Left ventricle myocardium superior (tissue), 1 donor: ENCODE results near the gene SLC27A5. TPM values are rescaled to one million over a fixed set of nuclear protein-coding genes. Genes with fewer than 3 reads are reported as not detected.
A peak's percentile ranks its signal among the peaks of the same experiment; 100 is the strongest.
"Not testable (repeated sequence)": the region's sequence is repeated elsewhere in the genome, so short reads cannot be mapped to it uniquely, and the experiment has no call there.

ENCODE experiments used
- ATAC-seq: fragments of 200-7000 bp; cut with Tn5 transposase; one replicate; pipeline ENCODE4 v1.9.1; 2020; ENCODE audit warnings: mild to moderate bottlenecking, moderate library complexity
- DNase-seq: peaks from one replicate; pipeline ENCODE4 v3.0.0-alpha.2; 2020
- intact Hi-C: fragments of 100-400 bp; cut with micrococcal nuclease; formaldehyde crosslinking; loops from one replicate; pipeline ENCODE4 v1.11.0; 2022
- total RNA-seq: library from RNA; stranded (reverse); fragmentation: NEBNext Ultra II Directional; extraction: Animal tissue kit (Norgen Biotek cat#: 25700); gene quantifications from one replicate; pipeline ENCODE4 v1.2.1, GENCODE V29; 2021
- donor health status: DM: no; HTN: yes; CAD: no; lungs with severe emphysema.

Gene SLC27A5
- total RNA-seq, 1 donor from 2014 or later: 4.3 TPM

DNA sequence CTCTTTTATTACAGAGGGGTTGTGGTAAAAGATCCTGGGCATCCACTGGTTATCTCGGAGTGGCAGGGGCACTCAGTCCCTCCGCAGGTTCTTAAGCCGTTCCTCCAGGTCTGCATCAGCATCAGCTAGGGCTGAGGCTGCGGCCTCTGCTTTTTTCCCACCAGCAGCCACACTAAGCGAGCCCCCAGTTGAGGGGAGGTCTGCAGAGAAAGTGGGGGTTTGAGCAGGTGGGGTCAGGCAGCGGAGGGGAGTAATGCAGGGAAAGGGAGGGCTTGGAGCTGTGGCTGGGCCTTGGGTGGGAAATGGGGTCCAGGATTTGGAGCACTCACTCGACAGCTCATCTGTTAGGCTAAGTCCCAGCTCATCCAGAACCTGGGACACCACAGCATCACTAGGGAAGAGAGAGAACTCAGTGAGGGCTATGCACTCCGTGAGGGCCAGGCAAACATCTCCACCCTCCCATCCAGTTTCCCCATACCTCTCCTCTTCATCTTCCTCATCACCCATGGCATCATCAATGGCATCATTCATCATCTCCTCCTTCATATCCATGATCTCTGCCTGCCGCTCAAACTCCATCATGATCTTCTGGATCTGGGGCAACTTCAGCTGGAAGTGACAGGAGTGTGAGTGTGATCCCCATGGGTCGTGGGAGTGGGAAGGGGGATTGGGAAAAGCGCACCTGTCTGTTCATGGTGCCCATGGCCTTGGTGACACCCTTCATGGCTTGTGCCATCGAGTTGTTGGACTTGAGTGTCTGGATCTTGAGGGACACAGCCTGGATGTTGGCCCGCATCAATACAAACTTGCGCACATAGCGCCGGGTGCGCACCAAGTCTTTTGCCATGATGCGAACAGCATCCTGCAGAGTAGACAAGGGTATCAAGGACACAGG, 40.0 kb upstream of the SLC27A5 start:
- intact Hi-C loops: no loop called here
- DNase-seq (no peak), ATAC-seq (no peak)

DNA sequence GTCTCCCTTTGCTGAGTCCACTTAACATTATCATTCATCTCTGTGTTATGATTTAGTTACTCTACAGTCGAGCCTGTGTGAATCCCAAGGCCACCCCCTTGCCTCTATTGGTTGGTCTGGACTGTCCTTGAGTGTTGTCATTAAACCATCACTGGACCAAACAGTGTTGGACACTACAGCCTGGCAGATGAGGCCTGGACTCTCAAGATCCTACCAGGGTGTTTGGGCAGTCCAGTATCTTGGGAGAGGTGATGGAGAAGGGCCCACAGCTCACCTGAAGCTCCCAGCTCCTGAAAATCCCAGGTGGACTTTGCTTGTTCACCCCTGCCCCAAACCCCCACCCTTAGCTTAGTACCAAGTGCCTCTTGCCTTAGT, 39.3 kb upstream of the SLC27A5 start:
- no peak for ATAC-seq
- intact Hi-C loops: no loop called here
- no peak for DNase-seq

DNA sequence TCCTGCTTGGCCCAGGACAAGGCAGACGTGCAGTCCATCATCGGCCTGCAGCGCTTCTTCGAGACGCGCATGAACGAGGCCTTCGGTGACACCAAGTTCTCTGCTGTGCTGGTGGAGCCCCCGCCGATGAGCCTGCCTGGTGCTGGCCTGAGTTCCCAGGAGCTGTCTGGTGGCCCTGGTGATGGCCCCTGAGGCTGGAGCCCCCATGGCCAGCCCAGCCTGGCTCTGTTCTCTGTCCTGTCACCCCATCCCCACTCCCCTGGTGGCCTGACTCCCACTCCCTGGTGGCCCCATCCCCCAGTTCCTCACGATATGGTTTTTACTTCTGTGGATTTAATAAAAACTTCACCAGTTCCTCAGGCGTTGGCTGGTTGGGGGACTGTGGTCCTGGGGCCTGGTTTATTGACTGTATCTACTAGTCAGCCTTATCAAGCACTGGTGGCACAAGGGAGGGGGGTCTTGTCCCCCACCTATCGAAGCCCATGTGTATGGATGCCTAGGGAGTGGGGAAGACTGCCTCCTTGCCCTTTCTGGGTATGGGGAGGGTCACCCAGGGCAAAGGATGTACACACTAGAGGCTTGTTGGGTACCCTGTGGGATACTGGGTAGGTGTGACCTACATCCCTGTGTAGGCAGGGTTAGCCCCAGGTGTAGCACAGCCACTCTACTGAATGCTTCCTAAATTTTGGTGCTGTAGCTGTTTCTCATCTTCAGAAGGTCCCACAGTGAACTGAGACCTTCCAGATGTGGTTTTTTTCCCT, 38.8 kb upstream of the SLC27A5 start:
- DNase-seq (no peak), ATAC-seq (no peak)
- intact Hi-C loops: no loop called here

- intact Hi-C loops: no loop called here
- ATAC-seq: no peak
- DNase-seq: no peak
Observed at GRCh38 chr19:58549664-58550361, 38.0 kb upstream of the SLC27A5 start.

GRCh38 chr19:58548859-58549663, 37.3 kb upstream of the SLC27A5 start:
- ATAC-seq (no peak), DNase-seq (no peak)
- intact Hi-C loops: no loop called here

DNA sequence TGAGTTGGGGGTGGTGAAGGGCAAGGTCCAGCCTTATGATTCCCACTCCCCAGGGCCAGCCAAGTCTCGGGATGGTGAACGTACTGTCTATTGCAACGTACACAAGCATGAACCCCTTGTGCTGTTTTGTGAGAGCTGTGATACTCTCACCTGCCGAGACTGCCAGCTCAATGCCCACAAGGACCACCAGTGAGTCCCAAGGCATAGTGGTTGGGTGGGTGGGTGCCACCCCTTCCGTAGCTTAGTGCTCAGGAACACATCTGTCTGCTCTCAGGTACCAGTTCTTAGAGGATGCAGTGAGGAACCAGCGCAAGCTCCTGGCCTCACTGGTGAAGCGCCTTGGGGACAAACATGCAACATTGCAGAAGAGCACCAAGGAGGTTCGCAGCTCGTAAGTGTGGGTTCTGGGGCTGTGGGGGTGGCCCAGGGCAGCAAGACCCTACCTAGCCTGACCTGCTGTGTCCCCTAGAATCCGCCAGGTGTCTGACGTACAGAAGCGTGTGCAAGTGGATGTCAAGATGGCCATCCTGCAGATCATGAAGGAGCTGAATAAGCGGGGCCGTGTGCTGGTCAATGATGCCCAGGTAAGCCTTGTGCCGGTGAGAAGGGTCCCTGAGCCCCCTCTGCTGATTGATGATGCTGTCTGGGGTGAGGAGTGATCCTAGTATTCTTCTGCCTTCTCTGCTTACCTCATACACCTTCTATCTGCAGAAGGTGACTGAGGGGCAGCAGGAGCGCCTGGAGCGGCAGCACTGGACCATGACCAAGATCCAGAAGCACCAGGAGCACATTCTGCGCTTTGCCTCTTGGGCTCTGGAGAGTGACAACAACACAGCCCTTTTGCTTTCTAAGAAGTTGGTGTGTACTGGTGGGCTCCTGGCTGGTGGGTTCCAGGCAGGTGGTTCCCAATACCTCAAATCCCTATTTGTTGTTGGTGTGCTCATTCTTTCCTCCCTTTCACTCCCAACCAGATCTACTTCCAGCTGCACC, 35.8 kb upstream of the SLC27A5 start:
- ATAC-seq: no peak
- intact Hi-C loops: no loop called here
- no peak for DNase-seq

GRCh38 chr19:58546019-58546530, 34.3 kb upstream of the SLC27A5 start:
- DNase-seq (no peak), ATAC-seq (no peak)
- intact Hi-C loops: no loop called here

GRCh38 chr19:58545286-58546018, 33.7 kb upstream of the SLC27A5 start:
- ATAC-seq: no peak
- no peak for DNase-seq
- intact Hi-C loops: no loop called here

DNA sequence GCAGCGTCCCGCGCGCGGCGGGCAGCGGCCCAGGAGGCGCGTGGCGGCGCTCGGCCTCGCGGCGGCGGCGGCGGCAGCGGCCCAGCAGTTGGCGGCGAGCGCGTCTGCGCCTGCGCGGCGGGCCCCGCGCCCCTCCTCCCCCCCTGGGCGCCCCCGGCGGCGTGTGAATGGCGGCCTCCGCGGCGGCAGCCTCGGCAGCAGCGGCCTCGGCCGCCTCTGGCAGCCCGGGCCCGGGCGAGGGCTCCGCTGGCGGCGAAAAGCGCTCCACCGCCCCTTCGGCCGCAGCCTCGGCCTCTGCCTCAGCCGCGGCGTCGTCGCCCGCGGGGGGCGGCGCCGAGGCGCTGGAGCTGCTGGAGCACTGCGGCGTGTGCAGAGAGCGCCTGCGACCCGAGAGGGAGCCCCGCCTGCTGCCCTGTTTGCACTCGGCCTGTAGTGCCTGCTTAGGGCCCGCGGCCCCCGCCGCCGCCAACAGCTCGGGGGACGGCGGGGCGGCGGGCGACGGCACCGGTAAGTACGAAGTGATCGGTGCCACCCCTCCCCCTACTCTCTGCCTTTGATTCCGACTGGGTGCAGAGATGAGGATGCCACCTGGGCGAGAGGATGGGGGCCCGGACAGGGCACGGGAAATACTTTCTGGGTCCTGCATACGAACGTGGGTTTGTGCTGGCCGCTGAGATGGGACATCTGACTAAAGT, 32.9 kb upstream of the SLC27A5 start:
- DNase-seq: no peak
- ATAC-seq: peak; percentile 17
- intact Hi-C loops: no loop called here

DNA sequence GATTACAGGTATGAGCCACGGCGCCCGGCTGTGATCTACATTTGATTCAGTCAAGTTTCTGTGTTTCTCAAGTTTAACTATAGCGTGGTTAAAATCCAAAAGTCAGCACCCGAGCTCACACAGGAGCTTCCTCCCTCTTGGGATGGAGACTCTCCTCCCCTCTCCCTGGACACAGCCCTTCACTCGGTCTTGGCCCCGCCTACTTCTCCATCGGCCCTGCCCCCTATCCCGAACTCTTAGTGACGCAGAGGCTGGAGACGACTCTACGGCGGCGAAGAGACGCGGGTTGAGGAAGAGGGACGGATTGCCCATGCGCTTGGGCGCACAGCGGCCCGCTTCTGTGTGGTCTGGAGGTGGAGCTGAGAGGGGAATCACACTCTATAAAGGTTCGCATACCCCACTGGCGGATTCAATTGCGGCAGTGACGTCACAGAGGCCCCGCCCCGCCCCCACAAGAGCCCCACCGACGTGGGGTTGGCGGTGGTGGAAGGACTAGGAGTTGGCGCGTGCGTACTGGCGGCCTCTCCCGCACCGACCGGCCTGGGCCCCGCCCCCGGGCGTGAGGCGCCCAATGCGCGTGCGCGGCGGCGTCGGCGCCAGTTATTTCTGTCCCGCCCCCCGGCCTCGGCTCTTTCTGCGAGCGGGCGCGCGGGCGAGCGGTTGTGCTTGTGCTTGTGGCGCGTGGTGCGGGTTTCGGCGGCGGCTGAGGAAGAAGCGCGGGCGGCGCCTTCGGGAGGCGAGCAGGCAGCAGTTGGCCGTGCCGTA, 32.2 kb upstream of the SLC27A5 start, which contains the start of gene TRIM28:
TSS of gene TRIM28 (plus strand) at position 239 of the 765 bp plus-strand sequence. CDS start 694 bp downstream, outside the sequence.
- intact Hi-C loops: no loop called here
- ATAC-seq: peak; percentile 96
- DNase-seq: peak; percentile 99

DNA sequence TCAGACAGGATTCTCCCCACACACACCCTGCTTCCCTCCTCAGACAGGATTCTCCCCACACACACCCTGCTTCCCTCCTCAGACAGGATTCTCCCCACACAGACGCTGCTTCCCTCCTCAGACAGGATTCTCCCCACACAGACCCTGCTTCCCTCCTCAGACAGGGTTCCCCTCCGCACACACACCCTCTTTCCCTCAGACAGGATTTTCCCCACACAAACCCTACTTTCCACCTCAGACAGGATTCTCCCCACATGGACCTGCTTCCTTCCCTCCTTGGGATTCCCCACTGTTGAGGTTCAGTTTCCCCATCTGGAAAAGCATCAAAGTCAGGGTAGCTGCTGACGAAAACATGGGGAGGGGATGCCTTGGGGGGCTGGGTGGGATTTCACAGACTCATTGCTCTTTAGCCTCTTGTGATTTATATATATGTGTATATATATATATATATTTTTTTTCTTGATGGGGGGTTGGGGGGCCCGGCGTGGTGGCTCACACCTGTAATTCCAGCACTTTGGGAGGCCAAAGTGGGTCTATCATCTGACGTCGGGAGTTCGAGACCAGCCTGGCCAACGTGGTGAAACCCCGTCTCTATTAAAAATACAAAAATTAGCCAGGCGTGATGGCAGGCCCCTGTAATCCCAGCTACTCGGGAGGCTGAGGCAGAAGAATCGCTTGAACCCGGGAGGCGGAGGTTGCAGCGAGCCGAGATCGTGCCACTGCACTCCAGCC, 31.0 kb upstream of the SLC27A5 start:
- intact Hi-C loops, ATAC-seq, DNase-seq: not testable (repeated sequence)

- ATAC-seq, intact Hi-C loops, DNase-seq: not testable (repeated sequence)
Observed at GRCh38 chr19:58539169-58539559, 27.4 kb upstream of the SLC27A5 start.

GRCh38 chr19:58538257-58539168, 26.7 kb upstream of the SLC27A5 start:
- peak; percentile 68 for ATAC-seq
- intact Hi-C loops: no loop called here
- DNase-seq: no peak
